HUES6 (cell line): ENCODE measurements around the gene LASP1NB.
"Not testable (repeated sequence)": the region's sequence is repeated elsewhere in the genome, so short reads cannot be mapped to it uniquely, and the experiment has no call there.

ENCODE experiments used
- H3K27ac ChIP-seq: 2 replicates; pipeline ENCODE4 v1.7.0; 2013; ENCODE audit warnings: low read depth, mild to moderate bottlenecking, low read length, inconsistent platforms
- H3K27me3 ChIP-seq: 2 replicates; pipeline ENCODE4 v1.6.1; 2013; ENCODE audit warnings: low read length; ENCODE audit not compliant: control insufficient read depth, insufficient read depth
- H3K36me3 ChIP-seq: 2 replicates; pipeline ENCODE4 v1.6.1; 2013; ENCODE audit warnings: low read length; ENCODE audit not compliant: control insufficient read depth, insufficient read depth
- H3K4me1 ChIP-seq: 2 replicates; pipeline ENCODE4 v1.6.1; 2013; ENCODE audit warnings: low read length; ENCODE audit not compliant: control insufficient read depth, insufficient read depth
- H3K4me3 ChIP-seq: 2 replicates; pipeline ENCODE4 v1.5.1; 2013; ENCODE audit warnings: low read depth, low read length
- H3K9ac ChIP-seq: one replicate; pipeline ENCODE4 v1.6.1; 2013; ENCODE audit warnings: mild to moderate bottlenecking, low read length
- H3K9me3 ChIP-seq: 2 replicates; pipeline ENCODE4 v1.6.1; 2013; ENCODE audit warnings: low read depth, low read length; ENCODE audit not compliant: control insufficient read depth, insufficient read depth

Gene LASP1NB

GRCh38 chr17:38970128-38970527 is 44.7 kb downstream of the LASP1NB start:
- Histone ChIP-seq H3K36me3 (no peaks in the 10 kb centered on the region), H3K27me3 (no peaks in the 10 kb centered on the region), H3K27ac (no peak overlapping the region), H3K4me1 (0 out of 2 replicates have a peak, but pooled peaks cover 7% of the 10 kb centered on the region), H3K9me3 (no peaks in the 10 kb centered on the region), H3K9ac (no peak overlapping the region), H3K4me3 (no peak overlapping the region)

- Histone ChIP-seq H3K9ac (no peak overlapping the region), H3K4me1 (0 out of 2 replicates have a peak, but pooled peaks cover 7% of the 10 kb centered on the region), H3K27ac (no peak overlapping the region)
These were observed 45.4 kb downstream of the LASP1NB start for GRCh38 chr17:38970804-38971203.

GRCh38 chr17:38976187-38976551 is 50.8 kb downstream of the LASP1NB start:
- H3K36me3 ChIP-seq, H3K4me1 ChIP-seq, H3K27me3 ChIP-seq, H3K9ac ChIP-seq, H3K27ac ChIP-seq, H3K4me3 ChIP-seq, H3K9me3 ChIP-seq: not testable (repeated sequence)

More at GRCh38 chr17:38970804-38971203, 45.4 kb downstream of the LASP1NB start:
- Histone ChIP-seq H3K4me3 (no peak overlapping the region), H3K9me3 (no peaks in the 10 kb centered on the region), H3K36me3 (no peaks in the 10 kb centered on the region), H3K27me3 (no peaks in the 10 kb centered on the region)

GRCh38 chr17:38978180-38978579 is 52.8 kb downstream of the LASP1NB start:
- H3K27ac ChIP-seq: no peak overlapping the region
- no peaks in the 10 kb centered on the region for H3K27me3 ChIP-seq

More at GRCh38 chr17:38978180-38978579, 52.8 kb downstream of the LASP1NB start:
- no peak overlapping the region for H3K9ac ChIP-seq
- H3K9me3 ChIP-seq: no peaks in the 10 kb centered on the region
- H3K36me3 ChIP-seq: no peaks in the 10 kb centered on the region
- H3K4me1 ChIP-seq: no peaks in the 10 kb centered on the region
- H3K4me3 ChIP-seq: no peak overlapping the region
